H1 (cell line): ENCODE results near the gene CPHXL.

Experiments
- CBX8 ChIP-seq: fragments of 300-800, 300-1000 bp; sonication (generic); IDR thresholded peaks from 2 replicates; pipeline ENCODE4 v1.7.1; 2016; ENCODE audit warnings: low read depth, low read length, borderline replicate concordance
- CEBPB ChIP-seq: IDR thresholded peaks from 2 replicates; pipeline ENCODE4 v1.6.1; 2012; ENCODE audit warnings: low read depth, low read length
- CTCF ChIP-seq, 3 experiments: IDR thresholded peaks; 1 replicate in 2 of 3; 2 replicates in 1 of 3; pipeline versions ENCODE4 v1.5.1 to v1.6.1; 2011; ENCODE audit warnings: low read length in 3 of 3, mild to moderate bottlenecking in 3 of 3, inconsistent platforms in 2 of 3, low read depth in 1 of 3, moderate library complexity in 1 of 3; ENCODE audit not compliant: insufficient read depth in 1 of 3; ENCODE audit errors: control extremely low read depth in 1 of 3
- EZH2 ChIP-seq: fragments of 200-600 bp; sonication (generic); IDR thresholded peaks from 2 replicates; pipeline ENCODE4 v1.7.1; 2012; ENCODE audit warnings: low read depth, mild to moderate bottlenecking, moderate library complexity, low read length, inconsistent platforms; ENCODE audit not compliant: severe bottlenecking
- HDAC2 ChIP-seq, 2 experiments: fragments of 300-600 bp in 1 of 2; sonication (generic) in 1 of 2; IDR thresholded peaks; 2 replicates each; pipeline ENCODE4 v1.6.1; 2011 to 2012; ENCODE audit warnings: low read depth in 2 of 2, low read length in 2 of 2, mild to moderate bottlenecking in 2 of 2, moderate library complexity in 2 of 2, borderline replicate concordance in 1 of 2, inconsistent platforms in 1 of 2
- HDAC6 ChIP-seq: IDR thresholded peaks from one replicate; pipeline ENCODE4 v1.7.1; 2012; ENCODE audit warnings: low read depth, mild to moderate bottlenecking, inconsistent platforms, low read length, moderate library complexity
- POLR2A ChIP-seq, 2 experiments: IDR thresholded peaks; 1 replicate in 1 of 2; 2 replicates in 1 of 2; pipeline ENCODE4 v1.6.1; 2011; ENCODE audit warnings: low read depth in 2 of 2, low read length in 2 of 2, mild to moderate bottlenecking in 2 of 2; ENCODE audit errors: control extremely low read depth in 1 of 2
- POLR2AphosphoS5 ChIP-seq: IDR thresholded peaks from 2 replicates; pipeline ENCODE4 v1.6.1; 2011; ENCODE audit warnings: low read depth, low read length
- RAD21 ChIP-seq, 2 experiments: IDR thresholded peaks in 1 of 2; conservative IDR thresholded peaks in 1 of 2; 2 replicates each; pipeline ENCODE4 v1.6.1; 2011; ENCODE audit warnings: low read depth in 2 of 2, low read length in 2 of 2, improper control_type of control experiment in 1 of 2, inconsistent platforms in 1 of 2, mild to moderate bottlenecking in 1 of 2, moderate library complexity in 1 of 2

GRCh38 chr16:75763204-75763603, 36.9 kb upstream of the CPHXL start:
- TF ChIP-seq CTCF (IDR thresholded peaks at IDR 0.05; ENCODE audit: control extremely low read depth in 1 of 3, insufficient read depth in 1 of 3, low read depth in 1 of 3, low read length in 3 of 3) (no peak), POLR2A (IDR thresholded peaks at IDR 0.05; ENCODE audit: control extremely low read depth in 1 of 2, low read depth in 2 of 2, low read length in 2 of 2) (no peak), HDAC2 (IDR thresholded peaks at IDR 0.05; ENCODE audit: borderline replicate concordance in 1 of 2, low read depth in 2 of 2, low read length in 2 of 2) (no peak), CEBPB (no peak), POLR2AphosphoS5 (no peak), RAD21 (IDR thresholded peaks at IDR 0.05 in 1 of 2, conservative IDR thresholded peaks at IDR 0.05 in 1 of 2; ENCODE audit: low read depth in 2 of 2, low read length in 2 of 2) (no peak), CBX8 (no peak), HDAC6 (no peak), EZH2 (no peak)
